HG03097 (cell line): ENCODE measurements around the gene GPR17.

Experiments used
- ATAC-seq: cut with Tn5 transposase; IDR thresholded peaks from one replicate; pipeline ENCODE4 v1.9.1; 2021; ENCODE audit not compliant: unreplicated experiment, low FRiP score

Gene GPR17

DNA sequence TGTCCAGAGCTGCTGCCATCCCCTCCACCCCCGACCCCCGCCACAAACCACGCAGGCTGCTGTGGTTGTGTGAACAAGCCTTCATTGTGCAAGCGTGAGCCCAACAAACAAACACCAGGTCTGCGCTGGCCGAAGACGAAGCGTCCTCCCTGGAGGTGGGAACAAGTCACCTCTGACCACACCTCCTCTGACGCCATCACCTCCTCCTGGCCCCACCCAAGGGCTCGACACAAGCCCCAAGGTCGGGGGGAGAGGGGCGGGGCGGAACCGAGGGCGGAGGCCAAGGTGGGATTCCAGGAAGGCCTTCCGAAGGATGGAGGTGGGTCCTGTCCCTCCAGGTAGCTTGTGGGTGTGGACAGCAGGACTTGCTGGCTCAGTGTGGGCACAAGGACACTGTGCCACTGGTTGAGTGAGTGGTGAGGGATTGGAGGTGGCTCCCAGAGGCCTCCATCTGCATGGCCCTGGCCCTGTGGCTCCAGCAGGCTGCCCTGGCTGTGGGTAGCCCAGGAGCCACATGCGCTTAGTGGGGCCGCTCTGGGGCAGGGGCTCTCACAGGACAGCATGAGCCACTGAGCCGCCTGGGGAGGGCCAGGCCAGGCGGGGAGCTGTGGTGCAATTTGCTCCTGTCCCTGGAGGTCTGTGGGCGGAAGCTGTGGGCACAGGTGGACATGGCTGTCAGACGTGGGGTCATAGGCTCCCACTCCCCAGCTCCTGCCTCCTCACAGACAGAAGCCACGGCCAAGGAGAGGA, 7.4 kb upstream of the GPR17 start:
- no peak for ATAC-seq

DNA sequence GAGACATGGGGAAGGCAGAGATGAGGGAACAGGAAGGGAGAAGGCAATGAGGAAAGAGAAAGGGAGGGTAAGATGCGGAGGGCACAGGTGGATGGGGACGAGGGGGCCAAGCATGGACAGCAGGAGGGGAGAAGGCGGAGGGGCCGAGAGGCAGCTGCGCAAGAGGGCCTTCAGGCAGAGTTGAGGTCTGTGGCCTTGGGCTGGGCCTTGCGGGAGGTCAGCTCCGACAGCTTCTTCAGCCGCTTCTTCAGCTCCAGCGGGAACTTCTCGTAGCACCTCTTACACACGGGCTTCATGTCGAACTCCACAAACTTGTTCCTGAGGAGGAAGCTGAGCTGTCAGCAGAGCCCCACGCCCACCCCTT, 6.9 kb upstream of the GPR17 start:
- ATAC-seq: no peak

DNA sequence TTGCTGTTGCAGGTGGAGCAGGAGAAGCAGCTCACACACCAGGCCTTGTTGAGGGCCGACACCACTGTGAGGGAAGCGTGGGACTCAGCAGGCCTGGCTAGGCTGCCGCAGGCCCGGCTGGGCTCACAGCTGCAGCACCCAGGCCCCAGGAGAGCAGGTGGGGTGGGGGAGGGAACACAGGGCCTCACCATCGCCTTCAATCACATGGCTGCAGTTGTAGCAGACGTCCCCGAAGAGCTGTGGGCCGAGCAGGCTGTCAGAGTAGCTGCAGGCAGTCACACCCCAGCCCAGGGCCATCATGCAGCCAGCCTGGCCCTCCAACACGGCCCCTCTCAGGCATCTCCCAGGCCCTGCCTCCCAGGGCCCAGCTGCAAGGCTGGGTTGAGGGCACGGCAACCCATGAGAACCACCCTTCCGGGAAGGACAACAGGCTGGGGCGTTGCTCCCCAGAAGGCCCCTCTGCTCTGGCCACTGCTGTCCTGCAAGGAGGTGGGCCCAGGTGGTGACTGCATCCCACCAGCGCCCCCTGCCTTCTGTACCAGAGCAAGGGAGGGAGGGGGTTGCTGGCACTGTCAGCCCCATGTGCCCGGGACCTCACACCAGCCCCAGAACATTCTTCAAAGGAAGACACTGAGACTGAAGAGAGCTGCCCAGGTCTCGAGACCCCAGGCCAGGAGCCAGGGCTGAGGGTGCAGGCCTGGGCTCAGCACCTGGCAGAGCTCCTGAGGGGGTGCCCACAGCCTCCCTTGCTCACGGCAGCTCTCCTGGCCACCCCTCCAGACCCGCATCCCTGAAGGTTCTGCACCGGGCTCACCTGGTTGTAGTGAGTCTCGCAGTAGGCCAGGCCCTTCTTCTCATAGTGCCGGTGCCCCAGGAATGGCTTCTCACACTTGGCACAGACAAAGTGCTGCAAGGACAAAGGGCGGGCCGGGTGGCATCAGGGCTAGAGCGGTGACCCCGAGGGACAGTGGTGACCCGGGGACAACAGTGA, 5.6 kb upstream of the GPR17 start:
- ATAC-seq: no peak

DNA sequence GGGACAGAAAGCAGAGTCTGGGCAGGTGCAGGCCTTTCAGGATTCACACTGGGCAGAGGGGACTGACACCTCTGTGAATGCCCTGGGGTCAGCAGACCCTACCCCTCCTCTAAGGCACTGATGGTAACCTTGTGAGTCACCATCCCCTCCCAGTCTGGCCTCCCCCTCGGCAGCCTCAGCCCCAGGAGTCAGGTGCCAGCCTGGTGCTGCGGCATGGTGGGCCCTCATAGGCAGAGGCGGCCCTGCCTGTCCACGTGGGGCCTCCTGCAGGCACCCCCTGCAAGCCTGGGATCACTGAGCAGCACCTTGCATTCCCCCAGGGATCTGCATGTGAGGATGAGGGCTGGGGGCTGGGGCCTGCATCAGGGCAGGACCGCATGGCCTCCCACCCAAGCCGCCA, 4.8 kb upstream of the GPR17 start:
- no peak for ATAC-seq

DNA sequence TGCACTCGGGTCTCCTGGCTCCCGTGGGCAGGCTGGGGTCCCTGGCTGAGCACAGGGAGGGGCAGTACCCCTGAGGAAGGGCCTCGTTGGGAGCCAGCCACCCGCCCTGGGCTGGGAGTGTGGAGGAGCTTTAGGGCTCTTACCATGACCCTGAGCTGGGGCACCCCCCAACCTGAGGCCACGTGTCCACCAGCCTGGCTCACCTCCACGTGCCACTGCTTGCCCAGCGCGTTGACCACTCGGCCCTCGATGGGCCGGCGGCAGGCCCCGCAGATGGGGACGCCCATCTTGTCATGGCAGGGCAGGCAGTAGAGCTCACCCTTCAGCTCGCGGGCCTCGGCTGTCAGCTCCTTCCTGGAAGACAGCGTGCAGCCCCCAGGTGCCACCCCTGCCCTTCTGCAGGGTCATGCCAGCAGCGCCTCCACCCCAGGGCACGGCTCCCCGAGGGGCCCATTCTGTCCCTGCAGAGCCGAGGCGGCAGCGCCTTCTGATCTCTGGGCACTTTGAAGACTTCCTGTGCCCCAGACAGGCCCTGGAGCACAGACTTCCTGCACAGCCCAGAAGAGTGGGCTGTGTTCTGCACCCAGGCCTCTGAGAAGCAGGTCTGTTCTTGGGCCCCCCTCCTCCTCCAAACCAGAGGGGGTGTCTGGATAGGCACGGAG, 4.0 kb upstream of the GPR17 start:
- no peak for ATAC-seq

DNA sequence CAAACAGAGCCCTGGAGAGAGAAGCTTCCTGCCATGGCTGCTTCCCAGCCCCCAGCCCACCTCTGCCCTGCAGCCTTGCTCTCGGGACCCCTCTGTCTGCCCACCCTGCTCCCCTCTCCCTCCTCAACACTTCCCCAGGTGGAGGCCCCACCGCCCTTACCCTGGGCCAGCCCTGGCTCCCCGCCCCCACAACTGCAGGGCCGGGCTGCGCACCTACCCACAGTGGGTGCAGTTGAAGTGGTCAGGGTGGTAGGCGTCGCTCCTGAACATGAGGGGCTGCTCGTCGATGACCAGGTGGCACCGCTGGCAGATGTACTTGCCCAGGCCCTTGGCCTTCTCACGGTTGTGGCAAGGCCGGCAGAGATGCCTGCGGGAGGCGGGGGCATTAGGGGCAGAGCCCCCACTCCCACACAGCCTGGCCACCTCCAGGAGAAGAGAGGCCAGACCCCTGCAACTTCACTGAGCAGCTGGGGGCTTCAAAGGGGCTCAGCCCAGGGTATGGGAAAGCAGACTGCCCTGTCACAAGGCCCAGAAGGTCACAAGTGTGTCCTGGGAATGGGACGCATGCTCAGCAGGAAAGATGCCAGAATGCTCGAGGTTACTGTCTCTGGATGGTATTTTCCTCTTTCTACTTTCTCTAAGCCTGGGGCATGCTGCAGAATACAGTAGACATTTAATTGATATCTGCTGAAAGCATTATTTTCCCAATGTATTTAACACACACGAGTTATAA, 3.1 kb upstream of the GPR17 start:
- no peak for ATAC-seq

DNA sequence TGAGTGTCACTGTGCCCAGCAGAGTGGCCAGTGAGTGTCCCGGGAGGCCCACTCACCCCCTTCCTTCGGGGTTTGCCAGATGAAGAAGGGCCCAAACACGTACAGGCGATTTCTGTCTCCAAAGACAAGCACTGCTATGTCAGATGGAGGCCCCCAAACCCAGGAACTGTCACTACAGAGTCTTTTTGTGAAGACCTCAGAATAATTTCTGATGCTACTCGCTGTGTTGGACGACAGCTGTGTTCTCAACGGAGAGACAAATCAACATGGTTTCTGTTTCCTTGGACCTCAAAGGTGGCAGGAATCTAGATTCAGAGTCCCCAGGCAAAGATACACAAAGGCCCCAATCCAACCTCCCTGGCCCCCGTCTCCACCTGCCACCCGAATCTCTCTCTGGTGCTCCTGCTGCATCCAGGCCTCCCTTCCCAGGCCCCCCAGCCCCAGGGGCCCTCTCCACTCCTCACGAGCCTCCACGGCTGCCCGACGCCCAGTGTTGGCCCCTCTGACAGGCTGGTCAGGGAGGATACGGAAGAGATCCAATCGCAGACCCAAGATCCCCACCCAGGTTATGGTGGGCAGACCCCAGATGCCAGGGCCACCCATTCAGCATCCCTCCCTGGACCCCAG, 2.4 kb upstream of the GPR17 start:
- ATAC-seq: no peak

DNA sequence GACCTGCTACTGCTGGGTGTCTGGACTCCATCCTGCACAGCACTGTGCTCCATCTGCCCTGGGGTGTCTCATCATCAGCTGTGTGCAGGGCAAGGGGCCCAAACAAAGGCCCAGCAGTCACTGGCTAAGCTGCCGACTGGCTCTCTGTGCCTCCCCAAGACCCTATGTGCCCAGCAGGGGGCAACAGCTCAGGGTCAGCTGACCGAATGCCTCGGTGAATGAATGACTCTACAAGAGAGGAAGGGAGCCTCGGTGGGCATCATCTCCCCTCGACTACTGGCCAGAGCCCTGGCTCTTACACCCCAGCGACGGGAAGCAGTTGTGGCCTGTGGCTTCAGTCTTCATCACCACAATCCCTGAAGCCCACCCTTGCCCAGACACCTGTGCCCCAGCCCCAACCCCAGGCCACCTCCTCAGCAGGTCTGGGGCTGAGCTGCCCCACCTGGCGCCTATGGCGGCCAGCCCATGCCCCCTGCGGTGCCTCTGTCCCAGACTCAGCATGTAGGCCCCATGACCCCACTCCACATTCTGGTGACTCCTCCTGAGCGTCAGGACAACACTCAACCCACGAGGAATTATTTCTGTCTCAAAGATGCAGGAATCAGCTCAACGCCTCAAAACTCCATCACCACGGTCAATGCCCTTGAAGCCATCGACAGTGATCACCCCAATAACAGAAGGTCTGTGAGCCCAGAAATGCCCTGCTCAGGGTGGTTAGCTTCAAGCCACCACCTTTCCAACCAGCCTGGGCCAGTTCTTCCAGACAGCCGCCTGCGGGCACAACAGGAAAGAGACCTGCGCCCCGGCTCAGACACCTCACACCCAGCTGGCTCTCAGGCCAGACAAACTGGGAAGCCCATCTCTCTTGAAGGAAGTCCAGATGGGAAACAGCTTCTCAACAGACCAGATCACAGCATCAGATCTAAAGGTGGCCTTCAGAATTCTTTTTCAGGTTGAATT, 1.6 kb upstream of the GPR17 start:
- no peak for ATAC-seq

DNA sequence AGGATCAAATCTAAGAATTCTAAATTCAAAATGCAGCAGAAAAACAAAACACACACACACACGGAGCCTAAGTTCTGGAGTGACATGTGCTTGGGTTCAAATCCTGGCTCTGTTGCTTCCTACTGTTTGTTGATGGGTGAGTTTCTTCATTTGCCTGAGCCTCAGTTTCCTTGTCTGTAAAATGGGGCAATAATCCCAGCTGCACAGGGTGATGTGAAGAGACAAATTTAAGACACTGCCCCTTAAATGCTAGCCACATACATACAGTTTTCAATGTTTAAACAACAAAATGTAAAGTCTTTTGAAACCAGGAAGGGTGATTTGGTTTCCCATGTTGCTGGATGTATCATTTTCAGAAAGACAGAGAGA, 943 bp upstream of the GPR17 start:
- ATAC-seq: no peak

DNA sequence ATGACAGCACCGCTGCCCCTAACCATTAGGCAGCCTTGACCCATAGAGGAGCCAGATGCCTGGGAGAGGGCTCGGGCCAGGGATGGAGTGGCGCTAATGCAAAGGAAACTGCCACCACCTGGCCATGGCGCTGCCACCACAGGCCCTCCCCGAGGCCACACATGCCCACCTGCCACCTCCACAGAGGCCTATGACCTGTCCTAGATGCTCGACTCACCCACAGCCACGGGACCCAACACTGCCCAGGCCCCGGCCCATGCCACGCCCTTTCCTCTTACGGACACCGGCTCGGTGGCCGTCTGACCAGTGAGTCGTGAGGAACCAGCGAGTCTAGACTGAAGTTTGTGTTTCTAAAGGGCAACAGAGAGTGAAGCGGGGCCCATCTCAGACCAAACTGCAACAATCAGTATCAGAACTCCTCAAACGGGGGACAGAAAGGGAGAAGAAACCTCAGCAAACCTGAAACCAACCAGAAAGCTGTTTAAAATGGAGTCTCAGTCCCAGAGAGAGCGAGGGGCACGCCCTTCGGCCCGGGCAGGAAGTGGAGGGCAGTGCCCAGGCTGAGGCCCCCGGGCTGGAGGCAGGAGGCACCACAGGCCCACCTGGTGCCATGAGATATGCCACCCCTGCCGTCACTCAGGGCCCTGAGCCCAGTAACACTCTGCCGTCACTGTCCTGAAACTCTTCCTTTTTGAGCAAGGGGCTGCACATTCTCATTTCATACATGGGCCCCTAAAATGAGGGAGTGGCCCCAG, 711 bp downstream of the GPR17 start:
- ATAC-seq: no peak

DNA sequence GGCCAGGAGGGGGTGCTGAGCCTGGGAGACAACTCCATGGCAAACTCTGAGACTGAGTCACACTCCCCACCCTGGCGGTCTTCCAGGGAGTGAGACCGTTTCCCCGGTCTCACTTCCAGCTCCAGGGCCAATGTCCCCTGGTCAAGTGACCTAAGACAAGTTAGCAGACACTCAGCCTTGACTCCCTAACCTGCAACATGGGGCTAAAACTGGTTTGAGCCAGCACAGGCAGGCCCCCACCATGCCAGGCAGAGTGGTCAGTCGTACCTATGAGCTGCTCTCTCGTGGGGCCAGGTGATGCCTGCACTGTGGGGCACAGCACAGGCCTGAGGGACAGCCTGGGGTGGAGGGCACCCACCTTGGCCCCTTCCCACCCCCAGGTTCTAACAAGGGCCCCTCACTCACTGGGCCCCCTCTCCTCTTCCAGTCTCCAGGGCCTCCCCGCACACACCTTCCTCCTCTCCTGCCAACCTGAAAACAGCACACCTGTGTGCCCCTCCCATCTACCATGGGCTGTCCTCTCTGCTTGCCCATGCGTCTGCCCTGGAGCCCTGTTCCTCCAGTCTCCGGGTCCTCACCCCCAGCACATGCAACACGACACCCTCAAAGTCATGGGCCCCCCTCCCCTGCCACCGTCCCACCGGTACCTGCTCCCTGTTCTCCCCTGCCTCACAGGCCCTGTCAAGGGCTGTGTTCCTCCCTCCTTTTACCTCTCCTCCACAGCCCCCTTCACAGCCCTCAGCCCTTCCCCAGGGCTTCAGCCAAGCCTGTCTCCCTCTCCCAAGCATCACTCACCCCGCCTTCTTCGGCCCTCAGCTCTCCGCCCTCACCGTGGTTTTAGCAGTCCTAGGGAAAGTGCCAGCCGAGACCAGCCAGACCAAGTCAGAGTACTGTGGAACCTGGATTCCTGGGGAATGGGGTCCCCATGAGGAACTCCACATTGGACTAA, 1.6 kb downstream of the GPR17 start:
- no peak for ATAC-seq

DNA sequence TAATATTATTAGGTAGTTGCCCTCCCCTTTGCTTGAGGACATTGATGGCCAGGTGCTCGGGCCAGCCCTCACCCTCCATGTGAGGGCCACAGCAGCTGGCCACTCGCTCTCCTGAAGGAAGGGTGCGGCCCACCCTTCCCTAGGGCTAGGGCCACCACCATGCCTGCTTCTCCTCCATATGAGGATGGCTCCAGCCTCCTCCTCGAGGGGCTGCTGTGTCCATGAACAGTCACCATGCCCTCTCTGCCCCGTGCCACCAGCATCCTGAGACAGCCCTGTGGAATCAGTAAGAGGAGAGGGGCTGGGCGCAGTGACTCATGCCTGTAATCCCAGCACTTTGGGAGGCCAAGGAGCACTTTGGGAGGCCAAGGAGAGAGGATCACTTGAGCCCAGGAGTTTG, 2.4 kb downstream of the GPR17 start:
- no peak for ATAC-seq

DNA sequence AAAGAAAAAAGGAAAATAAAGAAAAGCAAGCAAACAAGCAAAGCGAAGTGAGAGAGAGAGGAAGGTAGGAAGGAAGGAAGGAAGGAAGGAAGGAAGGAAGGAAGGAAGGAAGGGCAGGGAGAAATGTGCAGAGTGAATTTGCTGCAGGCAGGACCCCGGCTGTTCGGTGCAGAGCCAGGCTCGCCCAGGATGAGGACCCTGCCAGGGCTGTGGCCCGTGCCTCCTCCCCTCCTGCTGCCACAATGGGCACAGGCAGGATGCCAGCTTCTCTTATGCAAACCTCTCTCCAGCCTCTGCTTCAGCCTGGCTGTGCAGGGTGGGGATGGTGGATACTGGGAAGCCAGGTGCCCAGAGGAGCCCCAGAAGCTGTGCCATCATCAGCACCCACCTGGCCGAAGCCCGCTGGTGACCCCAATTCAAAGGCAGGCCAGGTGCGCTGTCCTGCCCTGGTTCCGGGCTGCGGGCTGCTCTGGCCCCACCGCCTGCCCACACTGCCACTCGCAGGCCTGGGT, 3.2 kb downstream of the GPR17 start:
- no peak for ATAC-seq

DNA sequence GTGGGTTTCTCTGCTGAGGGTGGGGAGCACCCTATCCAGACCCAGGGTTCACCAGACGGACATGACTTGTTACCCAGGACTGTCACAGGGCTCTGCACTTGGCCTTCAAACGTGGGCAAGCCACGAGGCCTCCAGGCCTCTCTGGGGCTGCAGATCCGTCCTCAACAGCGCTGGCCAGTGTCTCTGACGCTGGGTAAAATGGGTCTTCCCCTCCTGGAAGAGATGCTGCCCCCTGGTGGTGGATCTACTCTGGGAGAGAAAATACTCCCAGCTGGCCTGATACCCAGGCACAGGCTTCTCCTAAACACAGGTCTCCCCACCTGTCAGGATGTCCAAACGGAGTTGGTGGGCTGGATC, 3.7 kb downstream of the GPR17 start:
- no peak for ATAC-seq

DNA sequence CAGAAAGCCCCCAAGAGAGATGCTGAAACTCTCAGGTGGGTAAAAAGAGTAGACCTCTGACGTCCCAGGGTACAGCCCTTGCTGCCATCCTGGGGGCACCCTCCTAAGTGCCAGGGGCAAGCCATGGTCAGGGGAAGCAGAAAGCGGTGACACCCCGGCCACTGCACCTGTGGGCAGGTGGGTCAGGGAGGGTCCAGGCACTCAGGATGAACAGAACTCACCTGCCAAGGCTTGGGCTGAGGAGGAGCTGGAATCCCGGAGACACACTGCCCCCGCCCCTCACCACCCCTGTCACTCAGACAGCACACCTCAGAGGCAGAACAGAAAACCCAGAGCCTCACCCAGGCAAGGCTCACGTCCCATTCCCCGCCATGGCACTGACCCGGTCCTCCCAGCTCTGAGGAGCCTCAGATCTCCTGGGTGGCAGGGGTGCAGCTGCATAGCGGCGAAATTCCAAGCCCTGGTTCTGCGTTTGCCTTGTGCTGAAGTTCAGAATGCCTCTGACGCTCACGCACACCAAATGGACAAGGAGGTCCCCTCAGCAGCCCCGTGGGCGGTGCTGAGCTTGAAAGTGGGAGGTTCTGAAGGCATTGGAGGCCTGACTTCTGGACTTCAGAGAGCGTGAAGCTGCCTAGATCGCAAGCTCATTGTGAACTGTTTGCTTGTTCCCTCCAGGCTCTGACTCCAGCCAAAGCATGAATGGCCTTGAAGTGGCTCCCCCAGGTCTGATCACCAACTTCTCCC, 4.3 kb downstream of the GPR17 start:
- no peak for ATAC-seq

DNA sequence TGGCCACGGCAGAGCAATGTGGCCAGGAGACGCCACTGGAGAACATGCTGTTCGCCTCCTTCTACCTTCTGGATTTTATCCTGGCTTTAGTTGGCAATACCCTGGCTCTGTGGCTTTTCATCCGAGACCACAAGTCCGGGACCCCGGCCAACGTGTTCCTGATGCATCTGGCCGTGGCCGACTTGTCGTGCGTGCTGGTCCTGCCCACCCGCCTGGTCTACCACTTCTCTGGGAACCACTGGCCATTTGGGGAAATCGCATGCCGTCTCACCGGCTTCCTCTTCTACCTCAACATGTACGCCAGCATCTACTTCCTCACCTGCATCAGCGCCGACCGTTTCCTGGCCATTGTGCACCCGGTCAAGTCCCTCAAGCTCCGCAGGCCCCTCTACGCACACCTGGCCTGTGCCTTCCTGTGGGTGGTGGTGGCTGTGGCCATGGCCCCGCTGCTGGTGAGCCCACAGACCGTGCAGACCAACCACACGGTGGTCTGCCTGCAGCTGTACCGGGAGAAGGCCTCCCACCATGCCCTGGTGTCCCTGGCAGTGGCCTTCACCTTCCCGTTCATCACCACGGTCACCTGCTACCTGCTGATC, 4.9 kb downstream of the GPR17 start:
- no peak for ATAC-seq
